ENCODE measurements around the gene CDH11. TPM values are rescaled to one million over a fixed set of nuclear protein-coding genes. Genes with fewer than 3 reads are reported as not detected.

CDH11 gene
- total and polyA plus RNA-seq, 2 experiments from 2014 or later = 3.5 to 19.6 TPM

DNA sequence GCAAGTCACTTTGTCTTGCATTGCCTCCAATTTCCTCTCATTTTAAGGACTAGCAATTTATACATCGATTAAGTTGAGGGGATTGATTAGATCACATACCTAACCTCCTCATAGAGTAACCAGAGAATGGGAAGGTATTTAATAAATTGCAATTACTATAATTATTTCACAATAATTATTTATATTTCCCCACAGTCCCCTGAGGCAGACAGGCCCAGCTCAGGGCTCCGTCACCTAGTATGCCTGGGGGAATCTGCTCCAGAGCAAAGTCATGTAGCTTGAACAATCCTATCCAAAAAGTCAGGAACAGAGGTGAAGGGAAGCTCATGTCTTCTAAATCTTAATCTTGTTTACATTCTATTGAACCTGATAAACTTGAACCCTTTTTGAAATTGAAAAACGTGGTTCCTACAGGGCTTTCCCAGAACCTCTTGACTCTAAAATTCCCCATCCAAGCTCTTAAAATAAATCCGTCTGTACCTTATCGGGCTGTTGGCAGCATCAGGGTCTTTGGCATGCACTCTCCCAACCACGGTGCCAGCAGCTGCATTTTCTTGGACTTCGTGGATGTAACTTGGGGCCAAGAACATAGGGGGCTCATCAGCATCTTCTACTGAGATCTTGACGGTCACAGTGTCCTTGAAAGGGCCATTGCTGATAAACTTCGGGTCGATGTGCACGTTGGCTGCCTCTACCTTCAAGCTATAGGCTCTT lies 140.1 kb downstream of the CDH11 start:
- H3K27ac ChIP-seq (ENCODE audit: low read depth) = no peak overlapping the region
- ATAC-seq = no peak
- no peak overlapping the region for H3K4me3 Mint-ChIP-seq
- no peaks in the 10 kb centered on the region for H3K27me3 ChIP-seq (ENCODE audit: insufficient read depth)
- no peaks in the 10 kb centered on the region for H4K20me1 ChIP-seq (replicated peaks; ENCODE audit: insufficient read depth)
- no peak overlapping the region for H3K4me2 ChIP-seq
- no peak overlapping the region for H2AFZ ChIP-seq
- H3K36me3 Mint-ChIP-seq (ENCODE audit: low read depth) = no peaks in the 10 kb centered on the region
- no peak for TF ChIP-seq JUNB (IDR thresholded peaks at IDR 0.05; ENCODE audit: unreplicated experiment)
- no peak overlapping the region for H3K27ac Mint-ChIP-seq
- no peaks in the 10 kb centered on the region for H3K27me3 Mint-ChIP-seq (ENCODE audit: insufficient read depth, low read depth, poor library complexity)
- H3K4me1 Mint-ChIP-seq = peaks cover 5% of the 10 kb centered on the region
- no peaks in the 10 kb centered on the region for H3K79me2 ChIP-seq (replicated peaks; ENCODE audit: insufficient read depth)
- no peaks in the 10 kb centered on the region for H3K9me2 ChIP-seq (ENCODE audit: insufficient read depth)
- no peak overlapping the region for H3K4me3 ChIP-seq
- no peaks in the 10 kb centered on the region for H3K36me3 ChIP-seq (ENCODE audit: insufficient read depth)
- no peaks in the 10 kb centered on the region for H3K9me3 Mint-ChIP-seq
- no peak for DNase-seq (ENCODE audit: low spot score)
- no peaks in the 10 kb centered on the region for H3K4me1 ChIP-seq (ENCODE audit: insufficient read depth)
- no peaks in the 10 kb centered on the region for H3F3A ChIP-seq (replicated peaks; ENCODE audit: low read depth)

DNA sequence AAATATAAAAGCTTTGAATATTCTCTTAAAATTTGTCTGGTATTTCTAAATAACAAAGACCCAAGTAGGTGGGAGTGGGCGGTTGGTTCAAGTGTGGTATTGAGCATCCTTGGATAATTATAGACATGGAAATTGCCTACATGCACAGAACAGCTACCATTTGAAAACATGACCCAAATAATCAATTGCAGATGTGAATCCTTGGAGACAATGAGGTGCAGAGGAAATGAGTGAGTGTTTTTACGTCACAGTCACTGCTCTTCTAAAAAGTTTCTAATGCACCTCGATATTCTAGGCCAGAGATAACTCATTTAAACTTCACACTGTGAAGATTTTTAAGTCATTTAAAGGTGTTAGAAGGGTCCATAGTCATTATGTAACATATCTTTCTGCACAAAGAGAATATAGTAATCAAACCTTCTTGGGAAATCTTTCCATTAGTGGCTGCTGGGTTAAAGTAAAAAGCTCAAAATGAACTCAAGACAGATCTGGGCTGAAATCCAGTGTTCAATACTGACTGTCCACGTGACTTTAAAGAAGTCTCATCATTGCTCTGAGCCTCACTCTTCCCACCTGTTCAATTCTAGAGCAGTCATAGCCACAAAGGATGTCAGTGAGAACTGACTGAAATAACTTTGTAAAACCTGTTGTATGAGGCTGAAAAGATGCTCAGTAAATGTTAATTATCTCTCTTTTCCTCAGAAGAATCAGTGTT lies 144.5 kb downstream of the CDH11 start:
- H3K27me3 ChIP-seq (ENCODE audit: insufficient read depth) = no peaks in the 10 kb centered on the region
- no peaks in the 10 kb centered on the region for H3K79me2 ChIP-seq (replicated peaks; ENCODE audit: insufficient read depth)
- Mint-ChIP-seq H3K36me3 (ENCODE audit: low read depth) (no peaks in the 10 kb centered on the region), H3K4me1 (peaks cover 5% of the 10 kb centered on the region), H3K27ac (no peak overlapping the region), H3K4me3 (no peak overlapping the region), H3K9me3 (no peaks in the 10 kb centered on the region), H3K27me3 (ENCODE audit: insufficient read depth, low read depth, poor library complexity) (no peaks in the 10 kb centered on the region)
- ATAC-seq (no peak), DNase-seq (ENCODE audit: low spot score) (no peak)
- no peaks in the 10 kb centered on the region for H4K20me1 ChIP-seq (replicated peaks; ENCODE audit: insufficient read depth)
- H3K4me2 ChIP-seq = no peak overlapping the region
- peaks cover 2% of the 10 kb centered on the region for H3K9me2 ChIP-seq (ENCODE audit: insufficient read depth)
- H2AFZ ChIP-seq = no peak overlapping the region
- H3K4me3 ChIP-seq = no peak overlapping the region
- no peaks in the 10 kb centered on the region for H3K4me1 ChIP-seq (ENCODE audit: insufficient read depth)
- H3F3A ChIP-seq (replicated peaks; ENCODE audit: low read depth) = no peaks in the 10 kb centered on the region
- no peak overlapping the region for H3K27ac ChIP-seq (ENCODE audit: low read depth)
- H3K36me3 ChIP-seq (ENCODE audit: insufficient read depth) = no peaks in the 10 kb centered on the region
- TF ChIP-seq STAT1 (IDR thresholded peaks at IDR 0.05; ENCODE audit: unreplicated experiment) (no peak), CTCF (conservative IDR thresholded peaks at IDR 0.05; ENCODE audit: low read depth in 2 of 2) (no peak), CREB1 (CRISPR knock-in tag; IDR thresholded peaks at IDR 0.05; ENCODE audit: low read depth) (no peak), ZNF331 (CRISPR knock-in tag; IDR thresholded peaks at IDR 0.05; ENCODE audit: low read depth) (no peak), EZH2 (IDR thresholded peaks at IDR 0.05; ENCODE audit: low read depth, unreplicated experiment) (no peak), ZNF462 (CRISPR knock-in tag; IDR thresholded peaks at IDR 0.05) (no peak), POLR2AphosphoS5 (IDR thresholded peaks at IDR 0.05; ENCODE audit: low read depth) (no peak), NANOG (IDR thresholded peaks at IDR 0.05; ENCODE audit: borderline replicate concordance) (no peak)
